ENCODE results near the gene TRPM3.

DNA sequence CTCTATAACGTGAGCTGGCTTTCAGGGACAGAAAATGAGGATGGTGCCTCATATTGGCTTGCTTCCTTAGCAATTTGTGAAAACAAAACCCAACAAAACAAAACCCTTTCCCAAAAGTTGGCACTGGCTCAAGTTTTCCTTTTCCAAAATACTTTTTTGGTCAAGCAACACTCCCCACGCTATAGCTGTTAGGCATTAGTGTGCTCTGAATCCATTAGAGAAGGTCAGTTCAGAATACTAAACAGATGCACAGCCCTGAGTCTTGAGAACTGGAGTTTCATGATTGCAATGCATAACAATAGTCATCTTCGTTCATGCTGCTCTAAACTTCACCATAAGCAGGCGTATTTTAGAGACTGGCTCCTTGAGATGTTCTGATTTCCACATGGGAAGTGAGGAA lies 534.9 kb downstream of the TRPM3 start:
- no peak for TF ChIP-seq YY1 (IDR thresholded peaks at IDR 0.05; ENCODE audit: insufficient read depth, insufficient read length)
- TF ChIP-seq SUZ12 (IDR thresholded peaks at IDR 0.05; ENCODE audit: extremely low read depth, insufficient read depth, insufficient read length): no peak
- TF ChIP-seq ZNF274 (IDR thresholded peaks at IDR 0.05; ENCODE audit: low read depth, low read length): no peak

Data from NT2/D1 (cell line).